A549 treated with DMSO at 1 μM for 4 hours (cell line): ENCODE measurements around the gene TMEM50A. TPM values are rescaled to one million over a fixed set of nuclear protein-coding genes. Genes with fewer than 3 reads are reported as not detected.

Experiments used
- total RNA-seq: library from RNA; stranded (reverse); fragments of 200-300 nt; extraction: Qiagen RNA extraction; gene quantifications from 5 replicates; pipeline ENCODE4 v1.2.3, GENCODE V29; 2022; ENCODE audit warnings: low read depth

TMEM50A gene
- total RNA-seq: 70.9 to 85.9 TPM (median 75.2 TPM) in 5 replicates

GRCh38 chr1:25338188-25338981, at the start of gene TMEM50A:
TSS of gene TMEM50A (plus strand) at chr1:25338334. CDS start at chr1:25340487, 2,153 bp downstream.

Other genes starting within 250 kb of the TMEM50A start
- 36.7 to 44.0 TPM (median 38.1 TPM) in 5 replicates for gene SYF2, start 105.8 kb upstream of the TMEM50A start, total RNA-seq
- gene RSRP1, start 90.9 kb upstream of the TMEM50A start, total RNA-seq: 13.0 to 27.1 TPM (median 25.4 TPM) in 5 replicates
- not detected in 5 replicates for gene RHD, start 65.8 kb upstream of the TMEM50A start, total RNA-seq
- gene RHCE, start 82.5 kb downstream of the TMEM50A start, total RNA-seq: 0.09 to 0.19 TPM (median 0.13 TPM) in 3 of 5 replicates, not detected in the others
- gene MACO1, start 92.6 kb downstream of the TMEM50A start, total RNA-seq: 8.6 to 11.1 TPM (median 10.3 TPM) in 5 replicates
- gene LDLRAP1, start 205.3 kb downstream of the TMEM50A start, total RNA-seq: 6.9 to 12.8 TPM (median 9.6 TPM) in 5 replicates